ENCODE data around the gene CHKA.

CHKA gene

DNA sequence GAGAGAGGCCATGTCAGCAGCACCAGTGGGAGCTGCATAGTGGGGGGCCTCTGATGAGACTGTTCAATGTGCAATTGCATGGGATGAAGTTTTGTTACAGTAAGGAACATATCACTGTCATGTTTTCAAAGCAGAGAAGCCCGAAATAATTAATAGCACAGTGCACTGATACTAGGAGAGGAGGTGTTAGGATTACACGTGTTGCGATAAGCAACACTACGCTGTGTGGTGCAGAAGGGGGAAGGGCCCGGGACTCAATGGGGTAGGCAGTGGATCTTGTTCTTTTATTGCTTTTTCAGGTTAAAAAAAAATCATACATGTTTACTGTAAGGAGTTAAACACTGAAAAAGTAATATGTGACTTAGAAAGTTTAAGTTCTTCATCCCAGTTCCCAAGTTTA lies 53.2 kb downstream of the CHKA start:
- no peak for DNase-seq

- DNase-seq = no peak
Observed at GRCh38 chr11:68066742-68067141, 54.4 kb downstream of the CHKA start.

DNA sequence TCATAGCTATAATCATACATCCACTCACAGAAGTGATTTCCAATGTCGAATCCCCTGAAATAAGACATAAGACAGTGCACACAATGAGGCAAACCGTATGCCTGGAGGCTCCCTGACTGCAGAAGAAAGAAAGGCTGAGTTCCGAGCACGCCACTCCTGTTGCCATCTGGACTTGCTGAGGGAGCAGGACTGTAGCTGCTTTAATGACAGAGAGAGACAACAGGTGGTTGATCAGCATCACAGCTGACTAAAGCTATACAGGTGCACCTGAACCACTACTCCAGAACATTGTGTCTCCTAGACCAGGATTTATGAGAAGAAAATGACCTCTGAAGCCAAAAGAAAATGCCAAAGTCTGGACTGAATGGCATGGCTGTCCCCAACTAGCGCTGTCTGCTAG lies 55.3 kb downstream of the CHKA start:
- DNase-seq = no peak

DNA sequence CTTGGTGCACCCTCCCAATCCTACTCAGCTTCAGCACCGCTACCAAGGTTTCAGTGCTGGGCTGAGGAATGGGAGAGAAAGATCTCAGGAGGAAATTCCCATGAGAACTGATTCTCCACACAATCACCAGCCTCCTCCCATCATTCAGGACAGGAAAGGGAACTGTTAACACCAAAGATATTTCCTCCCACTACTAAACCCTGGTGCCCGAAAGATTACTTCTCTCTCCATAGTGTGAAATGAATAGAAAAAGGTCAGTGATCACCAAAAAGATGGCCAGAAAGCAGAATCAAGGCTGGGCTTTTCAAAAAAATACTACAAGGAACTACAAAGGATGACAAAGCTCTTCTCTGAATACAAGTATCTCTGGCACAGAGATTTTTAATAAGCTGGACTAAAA lies 56.3 kb downstream of the CHKA start:
- DNase-seq = no peak

DNA sequence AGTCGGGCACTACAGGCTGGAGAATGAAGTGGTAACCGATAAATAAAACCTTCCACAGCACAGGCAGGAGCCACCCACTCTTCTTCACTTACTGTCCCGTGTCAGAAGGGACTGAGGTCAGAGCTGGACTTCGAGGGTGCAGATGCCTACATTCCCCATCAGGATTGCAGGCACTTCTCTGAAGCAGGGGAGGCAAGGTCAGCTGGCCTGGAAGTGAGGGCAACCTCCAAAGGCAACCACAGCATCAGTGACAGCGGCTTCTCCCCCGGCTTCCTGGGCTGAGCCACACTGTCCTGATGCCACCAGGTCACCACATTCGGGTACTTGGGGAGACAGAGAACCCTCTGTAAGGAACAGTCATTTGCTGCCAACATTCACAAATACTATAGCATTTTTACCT lies 59.7 kb downstream of the CHKA start:
- DNase-seq = no peak

GRCh38 chr11:68057807-68058206 lies 63.4 kb downstream of the CHKA start:
- no peak for DNase-seq

DNA sequence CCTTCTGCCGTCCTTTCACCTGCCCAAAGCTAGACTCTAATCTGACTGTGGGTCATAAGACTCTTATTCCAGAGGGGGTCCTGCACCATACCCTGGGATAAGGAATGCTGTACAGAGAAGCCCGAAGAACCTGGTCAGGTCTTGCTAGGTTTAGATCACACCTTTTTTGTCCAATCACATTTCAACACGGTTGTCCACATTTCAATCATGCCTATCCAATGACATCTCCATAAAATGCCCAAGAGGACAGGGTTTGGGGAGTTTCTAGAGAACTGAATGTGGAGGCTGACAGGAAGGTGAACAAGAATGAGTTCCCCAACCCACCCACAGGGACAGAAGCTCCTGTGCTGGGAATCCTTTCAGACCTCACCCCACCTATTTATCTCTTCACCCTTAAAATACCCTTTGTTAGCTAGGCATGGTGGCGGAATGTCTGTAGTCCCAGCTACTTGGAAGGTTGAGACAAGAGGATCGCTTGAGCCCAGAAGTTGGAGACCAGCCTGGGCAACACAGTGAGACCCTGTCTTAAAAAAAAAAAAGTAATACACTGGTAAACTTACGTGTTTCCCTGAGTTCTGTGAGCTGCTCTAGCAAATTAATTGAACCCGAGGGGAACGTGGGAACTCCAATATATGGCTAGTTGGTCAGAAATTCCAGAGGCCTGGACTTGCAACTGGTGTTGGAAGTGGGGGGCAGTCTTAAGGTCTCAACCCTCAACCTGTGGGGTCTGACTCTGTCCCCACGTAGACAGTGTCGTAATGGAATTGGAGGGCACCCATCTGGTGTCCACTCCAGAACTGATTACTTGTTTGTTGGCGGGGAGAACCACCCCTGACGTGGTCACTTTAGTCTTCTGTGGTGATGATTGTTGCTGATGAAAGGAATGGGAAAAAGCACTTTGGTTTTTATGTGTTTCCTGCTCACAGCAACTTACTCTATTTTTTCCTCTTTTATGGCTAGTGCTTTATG lies 64.6 kb downstream of the CHKA start:
- no peak for DNase-seq

GRCh38 chr11:68053981-68054812 lies 67.0 kb downstream of the CHKA start:
- DNase-seq = no peak

DNA sequence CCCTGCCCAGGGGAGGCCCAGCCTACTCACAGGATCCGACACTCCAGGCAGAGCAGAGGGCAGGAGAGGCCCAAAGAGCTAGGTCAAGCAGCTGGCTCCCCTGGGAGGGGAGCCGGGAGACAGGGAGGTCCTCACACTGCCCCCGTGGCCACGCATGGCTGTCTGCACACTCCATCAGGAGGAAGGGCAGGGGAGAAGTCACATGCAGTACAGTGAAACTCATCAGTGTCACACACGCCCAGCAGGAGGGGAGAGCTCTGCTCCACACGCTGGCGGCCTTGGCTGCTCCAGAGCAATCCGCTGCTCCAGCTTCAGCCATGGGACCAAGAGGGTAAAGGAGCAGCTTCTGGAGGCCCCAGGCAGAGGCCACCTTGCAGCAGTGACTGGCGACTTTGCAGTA lies 68.1 kb downstream of the CHKA start:
- DNase-seq = no peak

- no peak for DNase-seq
Observed at GRCh38 chr11:68052137-68052873, 68.9 kb downstream of the CHKA start.

- DNase-seq = no peak
Observed at GRCh38 chr11:68051191-68052136, 69.7 kb downstream of the CHKA start.

- DNase-seq = no peak
Observed at GRCh38 chr11:68050371-68050841, 70.8 kb downstream of the CHKA start.

GRCh38 chr11:68049509-68050370 lies 71.4 kb downstream of the CHKA start:
- DNase-seq = no peak

DNA sequence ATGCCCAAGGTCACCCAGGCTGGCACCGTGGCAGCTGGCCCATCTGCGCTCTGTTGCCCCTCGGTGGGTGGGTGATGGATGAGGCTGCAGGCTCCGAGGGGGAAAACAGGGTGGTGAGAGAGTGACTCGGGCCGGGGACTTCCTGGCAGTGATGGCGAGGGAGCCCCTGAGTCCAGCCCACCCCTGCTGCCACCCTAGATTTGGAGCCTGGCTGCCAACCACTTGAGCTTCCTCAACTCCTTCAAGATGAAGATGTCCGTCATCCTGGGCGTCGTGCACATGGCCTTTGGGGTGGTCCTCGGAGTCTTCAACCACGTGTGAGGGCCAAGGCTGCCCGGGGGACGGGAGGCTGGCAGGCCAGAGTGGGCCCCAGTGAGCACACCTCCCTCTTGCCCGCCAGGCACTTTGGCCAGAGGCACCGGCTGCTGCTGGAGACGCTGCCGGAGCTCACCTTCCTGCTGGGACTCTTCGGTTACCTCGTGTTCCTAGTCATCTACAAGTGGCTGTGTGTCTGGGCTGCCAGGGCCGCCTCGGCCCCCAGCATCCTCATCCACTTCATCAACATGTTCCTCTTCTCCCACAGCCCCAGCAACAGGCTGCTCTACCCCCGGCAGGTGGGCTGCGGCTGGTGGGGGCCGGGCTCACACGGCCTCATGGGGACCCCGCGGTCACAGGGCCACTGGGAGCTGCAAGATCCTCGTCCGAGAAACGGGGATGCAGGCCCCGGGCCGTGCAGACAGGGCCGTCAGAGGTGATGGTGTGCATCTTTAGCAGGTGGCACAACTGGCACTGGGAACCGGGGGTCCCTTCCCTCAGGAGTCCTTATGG lies 72.3 kb downstream of the CHKA start:
- DNase-seq = no peak

DNA sequence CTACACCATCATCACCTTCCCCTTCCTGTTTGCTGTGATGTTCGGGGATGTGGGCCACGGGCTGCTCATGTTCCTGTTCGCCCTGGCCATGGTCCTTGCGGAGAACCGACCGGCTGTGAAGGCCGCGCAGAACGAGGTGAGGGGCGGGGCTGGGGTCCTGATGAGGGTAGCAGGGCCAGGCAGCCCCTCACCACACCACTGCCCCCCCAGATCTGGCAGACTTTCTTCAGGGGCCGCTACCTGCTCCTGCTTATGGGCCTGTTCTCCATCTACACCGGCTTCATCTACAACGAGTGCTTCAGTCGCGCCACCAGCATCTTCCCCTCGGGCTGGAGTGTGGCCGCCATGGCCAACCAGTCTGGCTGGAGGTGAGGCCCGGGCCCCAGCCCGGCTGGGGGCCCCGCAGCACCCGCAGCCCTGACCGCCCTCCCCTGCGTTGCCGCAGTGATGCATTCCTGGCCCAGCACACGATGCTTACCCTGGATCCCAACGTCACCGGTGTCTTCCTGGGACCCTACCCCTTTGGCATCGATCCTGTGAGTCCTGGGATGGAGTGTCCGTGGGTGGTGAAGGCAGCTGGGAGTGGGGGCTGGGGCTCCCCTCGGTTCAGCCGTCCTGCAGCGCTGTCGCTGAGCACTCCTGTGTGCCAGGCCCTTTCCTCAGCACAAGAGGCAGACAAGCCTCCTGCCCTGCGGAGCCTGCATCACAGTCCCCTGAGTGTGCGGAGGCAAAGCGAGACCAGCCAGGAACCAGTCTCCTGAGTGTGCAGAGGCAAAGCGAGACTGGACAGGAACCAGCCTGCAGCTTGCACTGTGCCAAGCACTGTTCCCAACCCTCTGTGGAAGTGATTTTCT lies 73.5 kb downstream of the CHKA start:
- DNase-seq = no peak

DNA sequence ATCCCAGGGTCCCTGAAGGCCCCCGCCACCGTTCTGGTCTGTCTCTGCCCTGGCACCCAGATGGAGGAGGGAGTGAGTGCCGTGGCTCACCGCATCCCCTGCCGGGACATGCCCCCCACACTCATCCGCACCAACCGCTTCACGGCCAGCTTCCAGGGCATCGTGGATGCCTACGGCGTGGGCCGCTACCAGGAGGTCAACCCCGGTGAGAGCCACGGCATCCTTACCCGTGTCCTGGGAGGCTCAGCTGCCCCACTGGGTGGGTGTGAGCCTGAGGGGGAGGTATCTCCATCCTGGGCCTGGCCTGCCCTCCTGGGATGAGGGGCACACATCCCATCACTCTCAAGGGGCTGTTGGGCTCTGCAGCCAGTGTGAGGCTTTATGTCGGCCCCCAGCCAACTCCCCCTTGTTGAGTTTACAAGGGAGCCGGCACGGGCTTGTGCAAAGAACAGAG lies 76.3 kb downstream of the CHKA start:
- no peak for DNase-seq

DNA sequence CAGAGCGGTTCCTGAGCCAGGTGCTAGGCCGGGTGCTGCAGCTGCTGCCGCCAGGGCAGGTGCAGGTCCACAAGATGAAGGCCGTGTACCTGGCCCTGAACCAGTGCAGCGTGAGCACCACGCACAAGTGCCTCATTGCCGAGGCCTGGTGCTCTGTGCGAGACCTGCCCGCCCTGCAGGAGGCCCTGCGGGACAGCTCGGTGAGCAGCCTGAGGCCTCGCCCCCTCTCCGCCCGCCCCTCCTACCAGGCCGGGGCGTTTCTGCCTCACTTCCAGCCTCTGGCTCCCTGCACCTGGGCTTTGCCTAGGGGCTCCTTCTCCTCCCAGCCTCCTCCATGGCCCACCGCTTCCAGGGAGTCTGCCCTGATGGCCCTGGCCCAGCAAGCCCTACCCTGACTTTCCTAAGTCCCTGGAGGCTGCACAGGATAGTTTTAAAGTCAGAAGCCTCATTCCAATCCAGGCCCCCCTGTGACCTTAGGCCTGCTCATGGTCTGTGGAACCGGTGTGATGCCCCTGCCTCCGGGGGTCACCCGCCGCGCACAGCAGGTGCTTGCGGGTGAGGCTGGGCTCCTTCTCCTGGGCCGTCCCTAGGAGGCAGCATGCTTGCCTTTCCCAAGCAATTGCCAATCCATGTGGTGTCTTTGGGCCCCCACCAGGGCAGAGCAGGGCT lies 76.9 kb downstream of the CHKA start:
- DNase-seq = no peak

All from NCI-H2029 treated with DMSO at 0.1 percent for 48 hours (cell line).